CD4-positive, alpha-beta T cell (primary cell): ENCODE data around the gene SERINC2. TPM values are rescaled to one million over a fixed set of nuclear protein-coding genes. Genes with fewer than 3 reads are reported as not detected.

ENCODE experiments used
- ATAC-seq: fragments of 200-7000 bp; cut with Tn5 transposase; one replicate; pipeline ENCODE4 v1.10.0; 2022; ENCODE audit warnings: mild to moderate bottlenecking; ENCODE audit not compliant: poor library complexity
- CTCF ChIA-PET: fragments of 350-600 bp; sonication (Branson Sonifier 250); formaldehyde crosslinking; loops from one replicate; lab custom pipeline; 2021; ENCODE audit warnings: antibody characterized with exemption, inconsistent platforms; lab: Charles Lee
- POLR2A ChIA-PET: fragments of 350-600 bp; sonication (Branson Sonifier 250); formaldehyde crosslinking; loops from one replicate; lab custom pipeline; 2021; ENCODE audit warnings: antibody characterized with exemption, inconsistent platforms; lab: Charles Lee
- DNase-seq, 14 experiments: peaks; one replicate each; pipeline ENCODE4 v3.0.0-alpha.2; 2013 to 2020; ENCODE audit warnings: mixed read lengths in 2 of 14
- H3K27ac ChIP-seq, 2 donors: one replicate each; pipeline versions ENCODE4 v1.5.1 to v1.7.0; 2013; ENCODE audit warnings: low read length in 2 of 2, low read depth in 1 of 2, mild to moderate bottlenecking in 1 of 2
- H3K27me3 ChIP-seq, 2 experiments: 1 replicate in 1 of 2; 2 replicates in 1 of 2; pipeline versions ENCODE4 v1.6.1 to v1.7.0; 2013; ENCODE audit warnings: low read length in 2 of 2, control low read depth in 1 of 2, mild to moderate bottlenecking in 1 of 2, moderate library complexity in 1 of 2; ENCODE audit not compliant: insufficient read depth in 2 of 2, control insufficient read depth in 1 of 2
- H3K36me3 ChIP-seq: one replicate; pipeline ENCODE4 v1.6.1; 2013; ENCODE audit warnings: low read length, control low read depth; ENCODE audit not compliant: insufficient read depth
- H3K4me1 ChIP-seq: one replicate; pipeline ENCODE4 v1.6.1; 2013; ENCODE audit warnings: low read length, control low read depth; ENCODE audit not compliant: insufficient read depth
- H3K4me3 ChIP-seq: one replicate; pipeline ENCODE4 v1.5.1; 2013; ENCODE audit warnings: mild to moderate bottlenecking, low read length, moderate library complexity
- H3K9me3 ChIP-seq, 2 experiments: 1 replicate in 1 of 2; 2 replicates in 1 of 2; pipeline versions ENCODE4 v1.6.1 to v1.7.0; 2013; ENCODE audit warnings: low read length in 2 of 2, mild to moderate bottlenecking in 2 of 2, control low read depth in 1 of 2, moderate library complexity in 1 of 2; ENCODE audit not compliant: control insufficient read depth in 1 of 2, insufficient read depth in 1 of 2
- H3K27ac Mint-ChIP-seq: one replicate; pipeline ENCODE4 v1.8.0; 2020; ENCODE audit warnings: mixed read lengths
- H3K27me3 Mint-ChIP-seq: one replicate; pipeline ENCODE4 v1.8.0; 2021; ENCODE audit warnings: mixed read lengths
- H3K36me3 Mint-ChIP-seq: one replicate; pipeline ENCODE4 v1.8.0; 2021; ENCODE audit warnings: low read depth, mixed read lengths
- H3K4me1 Mint-ChIP-seq: one replicate; pipeline ENCODE4 v1.8.0; 2021; ENCODE audit warnings: low read depth, mixed read lengths
- H3K4me3 Mint-ChIP-seq: one replicate; pipeline ENCODE4 v1.8.0; 2020; ENCODE audit warnings: mild to moderate bottlenecking, mixed read lengths
- H3K9me3 Mint-ChIP-seq: one replicate; pipeline ENCODE4 v1.8.0; 2020; ENCODE audit warnings: mixed read lengths
- CTCF ChIP-seq: fragments of 200-600 bp; IDR thresholded peaks from one replicate; pipeline ENCODE4 v1.8.0; 2022; ENCODE audit warnings: antibody characterized with exemption, mild to moderate bottlenecking
- intact Hi-C, 2 experiments: fragments of 100-400 bp; cut with DNase I in 1 of 2; cut with micrococcal nuclease in 1 of 2; formaldehyde crosslinking; loops; one replicate each; pipeline versions ENCODE4 v1.15.1 to v1.9.0; 2023 to 2025; cut with DNase I, micrococcal nuclease
- total RNA-seq, 174 experiments: library from RNA in 2 of 174; stranded (reverse) in 2 of 174; gene quantifications; one replicate each; pipeline ENCODE4 v1.2.3 and lab custom pipeline; 2021 to 2026

SERINC2 gene
- total RNA-seq, 2 experiments from 2014 or later, result 0.11 TPM; not detected in 1

GRCh38 chr1:31435471-31436409 lies 22.7 kb downstream of the SERINC2 start:
- H3K4me1 Mint-ChIP-seq, result no peaks in the 10 kb centered on the region
- no peak overlapping the region for H3K4me3 Mint-ChIP-seq
- no peaks in the 10 kb centered on the region for H3K4me1 ChIP-seq
- no peak overlapping the region for H3K4me3 ChIP-seq
- ChIA-PET CTCF (no interaction called here), POLR2A (no interaction called here)
- H3K27me3 Mint-ChIP-seq, result no peaks in the 10 kb centered on the region
- H3K27me3 ChIP-seq, result no peaks in the 10 kb centered on the region
- H3K36me3 ChIP-seq, result no peaks in the 10 kb centered on the region
- TF ChIP-seq CTCF, result no peak
- no peaks in the 10 kb centered on the region for H3K36me3 Mint-ChIP-seq
- no peak overlapping the region for H3K27ac ChIP-seq
- H3K9me3 Mint-ChIP-seq, result no peaks in the 10 kb centered on the region
- no peak for ATAC-seq
- DNase-seq, result no peak
- H3K27ac Mint-ChIP-seq, result no peak overlapping the region
- intact Hi-C loops, result no loop called here
- no peaks in the 10 kb centered on the region for H3K9me3 ChIP-seq

- H3K27me3 ChIP-seq, result no peaks in the 10 kb centered on the region
- H3K4me1 Mint-ChIP-seq, result no peaks in the 10 kb centered on the region
- no peaks in the 10 kb centered on the region for H3K36me3 Mint-ChIP-seq
- intact Hi-C loops, result no loop called here
- ChIA-PET POLR2A (no interaction called here), CTCF (no interaction called here)
- ATAC-seq (no peak), DNase-seq (no peak)
- no peak overlapping the region for H3K27ac Mint-ChIP-seq
- H3K9me3 Mint-ChIP-seq, result no peaks in the 10 kb centered on the region
- no peaks in the 10 kb centered on the region for H3K36me3 ChIP-seq
- no peaks in the 10 kb centered on the region for H3K9me3 ChIP-seq
- no peaks in the 10 kb centered on the region for H3K27me3 Mint-ChIP-seq
- no peak overlapping the region for H3K27ac ChIP-seq
- H3K4me3 Mint-ChIP-seq, result no peak overlapping the region
- H3K4me3 ChIP-seq, result no peak overlapping the region
- TF ChIP-seq CTCF, result no peak
- H3K4me1 ChIP-seq, result no peaks in the 10 kb centered on the region
Measured at GRCh38 chr1:31436596-31437432, 23.8 kb downstream of the SERINC2 start.

GRCh38 chr1:31437433-31438037 lies 24.5 kb downstream of the SERINC2 start:
- DNase-seq, result no peak
- CTCF ChIA-PET, result no interaction called here

More at GRCh38 chr1:31437433-31438037, 24.5 kb downstream of the SERINC2 start:
- POLR2A ChIA-PET, result no interaction called here
- H3K4me3 Mint-ChIP-seq, result no peak overlapping the region
- TF ChIP-seq CTCF, result no peak
- no peaks in the 10 kb centered on the region for H3K9me3 Mint-ChIP-seq
- H3K4me1 Mint-ChIP-seq, result no peaks in the 10 kb centered on the region
- Histone ChIP-seq H3K27ac (no peak overlapping the region), H3K36me3 (no peaks in the 10 kb centered on the region), H3K9me3 (no peaks in the 10 kb centered on the region), H3K4me1 (no peaks in the 10 kb centered on the region), H3K27me3 (no peaks in the 10 kb centered on the region), H3K4me3 (no peak overlapping the region)
- ATAC-seq, result no peak
- intact Hi-C loops, result no loop called here
- H3K27ac Mint-ChIP-seq, result no peak overlapping the region
- H3K27me3 Mint-ChIP-seq, result no peaks in the 10 kb centered on the region
- H3K36me3 Mint-ChIP-seq, result no peaks in the 10 kb centered on the region
